HG03039 (cell line): ENCODE results near the gene STIM1.
"Not testable (repeated sequence)": the region's sequence is repeated elsewhere in the genome, so short reads cannot be mapped to it uniquely, and the experiment has no call there.

Source experiments
- ATAC-seq: cut with Tn5 transposase; IDR thresholded peaks from one replicate; pipeline ENCODE4 v1.9.1; 2021; ENCODE audit warnings: mild to moderate bottlenecking, moderate library complexity; ENCODE audit not compliant: unreplicated experiment

STIM1 gene

GRCh38 chr11:3970108-3970507 is 114.6 kb downstream of the STIM1 start:
- ATAC-seq: no peak

DNA sequence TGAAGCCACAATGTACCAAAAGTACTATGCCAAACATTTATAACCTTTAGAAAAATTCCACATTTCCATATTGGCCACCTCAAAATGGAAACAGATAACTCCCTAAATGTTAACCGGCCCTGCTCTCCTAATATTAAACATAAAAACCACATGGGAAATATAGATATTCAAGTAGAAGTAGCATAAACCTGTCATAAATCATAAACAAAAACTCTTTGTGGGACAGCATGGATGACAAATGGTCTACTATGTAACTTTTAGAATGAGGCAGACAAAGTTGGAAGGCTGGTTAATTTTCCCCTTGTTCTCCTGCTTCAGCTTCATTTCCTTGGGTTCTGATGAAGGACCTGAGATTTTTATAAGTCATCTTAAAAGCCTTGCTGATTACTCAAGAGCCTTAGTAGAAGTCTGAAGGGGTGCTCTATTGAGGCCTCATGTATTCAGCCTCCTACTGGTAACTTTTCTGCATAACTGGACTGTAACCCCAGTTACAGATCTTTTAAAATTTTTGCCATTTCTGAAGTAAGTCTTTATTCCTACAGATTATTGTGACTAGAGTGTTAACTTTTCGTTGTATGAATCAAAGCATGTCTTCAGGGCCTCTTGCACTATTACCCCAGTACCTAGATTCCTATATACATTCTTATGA is 116.4 kb downstream of the STIM1 start:
- ATAC-seq: no peak

GRCh38 chr11:3972431-3972830 is 117.0 kb downstream of the STIM1 start:
- ATAC-seq: no peak

GRCh38 chr11:3977078-3977477 is 121.6 kb downstream of the STIM1 start:
- ATAC-seq: no peak

GRCh38 chr11:3981084-3981633 is 125.7 kb downstream of the STIM1 start:
- no peak for ATAC-seq

- ATAC-seq: no peak
Observed at GRCh38 chr11:3982431-3982830, 127.0 kb downstream of the STIM1 start.

- no peak for ATAC-seq
Observed at GRCh38 chr11:3983101-3983500, 127.6 kb downstream of the STIM1 start.

GRCh38 chr11:3984896-3985295 is 129.4 kb downstream of the STIM1 start:
- no peak for ATAC-seq

- no peak for ATAC-seq
Observed at GRCh38 chr11:3985631-3986030, 130.2 kb downstream of the STIM1 start.

DNA sequence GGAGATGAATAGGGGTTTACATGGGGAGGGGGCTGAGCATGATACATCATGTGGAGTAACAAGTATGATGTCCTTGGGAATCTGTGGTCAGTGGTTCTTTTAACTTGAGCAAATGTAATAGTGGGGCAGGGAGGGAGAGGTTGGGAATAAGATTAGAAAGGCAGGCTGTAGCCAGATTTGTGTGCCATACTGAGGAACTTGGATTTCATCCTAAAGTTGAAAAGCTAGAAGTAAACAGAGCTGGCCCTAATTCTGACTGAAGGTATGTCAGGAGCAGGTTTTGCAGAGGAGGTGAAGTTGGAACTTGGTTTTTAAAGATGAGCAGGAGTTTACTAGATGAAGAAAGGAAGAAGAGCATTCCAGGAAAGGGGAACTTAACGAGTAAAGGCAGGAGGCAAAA is 130.8 kb downstream of the STIM1 start:
- ATAC-seq: no peak

- no peak for ATAC-seq
Observed at GRCh38 chr11:3989276-3989920, 133.9 kb downstream of the STIM1 start.

GRCh38 chr11:3989921-3990290 is 134.4 kb downstream of the STIM1 start:
- ATAC-seq: no peak

DNA sequence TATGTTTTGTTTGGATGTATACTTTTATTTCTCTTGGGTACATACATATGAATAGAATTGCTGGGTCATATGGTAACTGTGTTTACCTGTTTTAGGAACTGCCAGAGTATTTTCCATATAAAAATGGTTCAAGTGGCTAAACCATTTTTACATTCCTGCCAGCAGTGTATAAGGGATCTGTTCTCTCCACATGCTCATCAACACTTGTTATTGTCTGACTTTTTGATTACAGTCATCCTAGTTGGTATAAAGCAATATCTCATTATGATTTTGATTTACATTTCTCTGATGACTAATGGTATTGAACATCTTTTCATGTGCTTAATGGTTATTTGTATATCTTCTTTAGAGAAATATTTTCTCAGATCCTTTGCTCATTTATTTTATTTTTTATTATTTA is 134.9 kb downstream of the STIM1 start:
- ATAC-seq: no peak

DNA sequence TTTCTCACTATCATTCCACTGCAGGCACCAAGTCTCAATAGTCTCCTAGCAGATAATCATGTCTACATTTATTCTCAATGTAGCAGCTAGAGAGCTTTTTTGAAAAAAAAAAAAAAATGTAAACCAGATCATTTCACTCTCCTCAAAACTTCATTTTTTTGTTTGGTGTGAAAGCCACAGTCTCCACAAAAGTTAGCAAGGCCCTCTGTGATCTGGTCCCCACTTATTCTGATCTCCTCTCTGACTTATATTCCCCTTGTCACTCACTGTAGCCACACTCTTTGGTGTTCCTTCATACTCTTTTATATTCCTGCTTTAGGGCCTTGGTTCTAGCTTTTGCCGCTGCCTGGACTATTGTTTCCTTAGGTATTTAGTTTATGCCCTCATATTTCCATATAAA is 137.5 kb downstream of the STIM1 start:
- no peak for ATAC-seq

GRCh38 chr11:3994030-3994640 is 138.7 kb downstream of the STIM1 start:
- ATAC-seq: no peak

DNA sequence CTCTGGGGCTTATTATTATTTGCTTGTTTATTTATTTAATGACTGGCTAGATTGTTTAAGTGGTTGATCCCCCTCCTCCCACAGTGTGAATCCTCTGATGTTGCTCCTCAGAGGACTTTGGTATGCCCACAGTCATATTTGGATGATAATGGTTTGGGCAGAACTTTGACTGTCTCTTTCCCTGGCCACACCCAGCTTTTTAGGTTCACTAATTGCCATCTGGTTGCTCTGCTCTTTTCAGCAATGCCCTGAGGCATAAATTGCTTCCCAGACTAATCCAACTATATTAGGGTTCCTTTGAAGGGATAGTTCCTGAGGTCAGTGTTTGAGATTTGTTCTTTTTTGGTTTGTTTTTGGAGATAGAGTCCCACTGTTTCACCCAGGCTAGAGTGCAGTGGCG is 139.8 kb downstream of the STIM1 start:
- no peak for ATAC-seq

- ATAC-seq: no peak
Observed at GRCh38 chr11:3995949-3996554, 140.6 kb downstream of the STIM1 start.

DNA sequence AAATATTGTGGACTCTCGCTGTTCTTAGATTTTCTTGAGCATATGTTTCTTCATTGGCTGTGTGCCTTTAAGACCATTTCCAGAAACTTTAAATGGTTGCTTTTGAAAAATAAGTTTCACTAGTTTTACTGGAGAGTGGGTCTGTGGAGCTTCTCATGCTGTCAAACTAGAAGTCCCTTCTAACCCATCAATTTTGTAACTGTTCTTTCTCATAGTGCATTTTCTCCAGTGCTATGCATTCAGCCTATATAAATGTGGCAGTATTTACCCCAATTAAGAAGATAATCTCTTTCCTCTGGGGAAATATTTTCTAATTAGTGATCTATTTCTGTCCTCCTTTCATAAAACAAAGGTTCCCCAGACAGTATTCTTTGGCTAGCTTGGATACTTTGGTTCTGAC is 141.2 kb downstream of the STIM1 start:
- no peak for ATAC-seq

- not testable (repeated sequence) for ATAC-seq
Observed at GRCh38 chr11:4004753-4005152, 149.3 kb downstream of the STIM1 start.

DNA sequence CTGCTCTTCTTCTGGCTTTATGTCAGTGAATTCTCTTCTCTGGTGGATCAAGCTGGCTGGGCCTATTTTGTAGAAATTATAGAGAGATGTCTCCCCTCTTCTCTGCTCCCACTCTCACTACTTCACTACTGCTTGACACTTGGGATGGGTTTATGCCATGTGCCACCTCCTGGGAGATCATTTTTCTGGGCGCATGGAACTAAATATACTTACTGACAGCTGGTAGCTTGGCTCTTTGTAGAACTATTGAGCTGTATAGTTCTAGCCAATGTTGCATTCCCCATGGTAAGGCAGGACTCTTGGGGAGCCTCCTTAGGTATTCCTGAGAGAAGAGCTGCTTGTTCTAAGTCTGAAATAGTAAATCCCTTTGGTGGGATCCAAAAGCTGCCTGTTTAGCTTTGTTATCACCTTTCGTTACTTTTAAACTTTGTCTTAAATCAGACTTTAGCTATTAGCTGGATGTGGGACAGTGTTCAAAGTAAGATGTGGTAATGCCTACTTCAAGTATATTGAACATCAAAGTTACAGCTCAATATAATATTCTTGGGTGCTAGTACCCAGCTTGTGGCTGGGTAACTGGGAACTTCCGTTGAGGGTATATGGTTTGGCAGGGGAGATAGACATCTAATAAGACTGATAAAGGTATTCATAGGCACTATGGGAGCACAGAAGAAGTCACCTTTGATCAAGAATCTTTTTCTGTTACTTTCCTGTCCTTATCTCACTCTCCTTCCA is 151.6 kb downstream of the STIM1 start:
- no peak for ATAC-seq

DNA sequence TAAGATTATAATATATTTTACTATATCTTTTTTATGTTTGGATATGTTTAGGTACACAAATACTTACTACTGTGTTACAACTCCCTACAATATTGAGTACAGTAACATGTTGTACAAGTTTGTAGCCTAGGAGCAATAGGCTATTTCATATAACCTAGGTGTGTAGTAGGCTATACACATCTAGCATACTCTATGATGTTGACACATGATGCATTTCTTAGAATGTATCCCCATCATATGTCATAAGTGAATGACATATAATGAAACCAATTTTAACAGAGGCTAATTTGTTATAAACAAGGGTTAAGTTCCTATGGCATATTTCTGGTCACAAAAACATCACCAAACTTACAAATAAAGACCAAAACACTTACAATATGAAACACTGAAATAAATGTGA is 152.7 kb downstream of the STIM1 start:
- no peak for ATAC-seq
